GM18526 (cell line): ENCODE measurements around the gene TMEM141.

Source experiments
- POLR2A ChIP-seq: IDR thresholded peaks from 3 replicates; pipeline ENCODE4 v1.6.1; 2011; ENCODE audit not compliant: insufficient read length; ENCODE audit errors: extremely low read depth

TMEM141 gene

DNA sequence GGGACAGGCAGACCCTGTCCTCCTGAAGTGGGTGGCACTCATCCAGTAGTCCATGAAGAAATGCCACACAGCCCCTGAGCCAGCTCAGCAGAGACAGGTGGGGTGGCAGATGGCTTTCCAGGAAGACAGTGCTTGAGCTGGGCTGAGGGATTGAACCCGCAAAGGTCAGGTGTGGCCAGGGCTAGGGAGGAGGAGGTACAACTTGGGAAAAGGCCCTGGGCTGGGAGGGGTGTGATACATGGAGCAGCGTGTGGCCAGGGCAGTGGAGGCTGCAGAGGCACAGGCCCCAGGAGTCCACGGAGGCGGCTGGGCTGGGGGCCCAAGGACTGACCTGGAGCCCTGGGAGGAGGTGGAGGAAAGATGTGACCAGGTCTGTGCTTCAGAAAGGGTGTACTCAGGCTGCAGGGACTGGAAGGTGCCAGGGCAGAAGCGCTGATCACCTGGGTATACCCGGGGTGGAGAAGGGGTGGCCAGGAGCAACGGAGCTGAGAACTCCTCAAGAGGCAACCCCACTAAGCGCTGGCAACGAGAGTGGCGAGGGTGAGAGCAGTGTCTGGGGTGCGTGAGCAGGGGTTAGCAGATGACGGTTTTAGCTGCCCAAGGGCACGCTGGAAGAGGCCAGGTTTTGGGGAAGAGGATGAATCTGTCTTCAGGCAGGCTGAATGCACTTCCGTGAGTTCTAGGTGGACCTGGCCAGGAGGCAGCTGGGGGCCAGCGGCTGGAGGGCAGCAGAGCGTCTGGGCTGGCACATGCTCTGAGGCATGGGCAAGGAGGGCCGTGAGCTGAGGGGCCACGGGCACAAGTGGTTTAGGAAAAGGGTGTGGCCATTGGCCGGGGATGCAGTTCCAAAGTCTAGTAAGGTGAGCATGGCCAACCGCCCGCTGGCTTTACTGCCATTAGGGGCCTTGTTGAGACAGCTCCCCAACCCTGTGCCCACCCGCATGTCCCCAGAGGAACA lies 12.7 kb downstream of the TMEM141 start:
- no peak for TF ChIP-seq POLR2A

DNA sequence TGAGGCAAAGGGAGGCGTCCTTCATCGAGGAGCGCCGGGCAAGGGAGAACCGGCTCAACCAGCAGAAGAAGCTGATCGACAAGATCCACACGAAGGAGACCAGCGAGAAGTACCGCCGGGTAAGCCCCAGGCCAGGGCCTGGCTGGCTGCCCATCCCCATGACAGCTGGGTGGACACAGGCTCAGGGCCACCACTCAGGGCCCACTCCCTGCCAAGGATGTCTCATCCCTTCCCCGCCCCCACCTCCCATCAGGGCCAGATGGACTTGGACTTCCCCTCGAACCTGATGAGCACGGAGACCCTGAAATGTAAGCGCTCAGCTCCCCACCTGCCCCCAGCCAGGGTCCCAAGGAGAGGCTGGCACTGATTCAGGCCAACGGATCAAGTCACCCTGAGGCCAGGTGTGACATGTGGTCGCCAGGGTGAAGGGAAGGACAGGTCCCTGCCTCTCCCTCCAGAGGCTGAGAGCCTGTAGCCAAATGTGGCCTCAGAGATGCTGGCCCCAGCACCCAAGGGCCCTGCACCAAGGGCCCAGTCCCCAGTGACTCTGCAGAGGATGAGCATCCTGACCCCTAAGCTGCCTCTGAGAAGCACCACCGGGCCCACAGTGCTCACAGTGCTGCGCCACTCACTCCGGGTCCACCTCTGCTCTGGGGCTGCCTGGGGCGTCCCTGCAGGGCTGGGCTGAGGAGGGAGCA lies 13.5 kb downstream of the TMEM141 start:
- no peak for TF ChIP-seq POLR2A

DNA sequence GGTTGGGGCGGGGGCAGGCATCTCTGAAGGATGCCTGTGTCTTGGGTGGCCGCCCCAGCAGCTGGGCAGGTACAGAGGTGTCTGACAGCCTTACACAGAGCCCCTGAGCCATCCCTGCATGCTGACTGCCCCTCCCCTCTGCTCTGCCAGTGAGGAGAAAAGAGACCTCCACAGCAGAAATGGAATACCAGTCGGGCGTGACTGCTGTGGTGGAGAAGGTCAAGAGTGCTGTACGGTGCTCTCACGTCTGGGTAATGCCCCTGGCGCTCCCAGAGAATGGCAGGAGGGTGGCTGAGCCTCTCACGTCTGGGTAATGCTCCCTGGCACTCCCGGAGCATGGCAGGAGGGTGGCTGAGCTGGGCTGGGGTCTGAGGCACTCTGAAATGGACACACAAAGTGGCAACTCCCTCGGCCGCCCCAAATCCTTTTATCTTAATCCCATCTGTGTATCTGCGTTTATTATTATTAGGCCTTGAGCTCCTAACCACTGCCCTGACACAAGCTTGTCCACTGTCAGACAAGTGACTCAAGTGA lies 14.1 kb downstream of the TMEM141 start:
- TF ChIP-seq POLR2A: no peak

DNA sequence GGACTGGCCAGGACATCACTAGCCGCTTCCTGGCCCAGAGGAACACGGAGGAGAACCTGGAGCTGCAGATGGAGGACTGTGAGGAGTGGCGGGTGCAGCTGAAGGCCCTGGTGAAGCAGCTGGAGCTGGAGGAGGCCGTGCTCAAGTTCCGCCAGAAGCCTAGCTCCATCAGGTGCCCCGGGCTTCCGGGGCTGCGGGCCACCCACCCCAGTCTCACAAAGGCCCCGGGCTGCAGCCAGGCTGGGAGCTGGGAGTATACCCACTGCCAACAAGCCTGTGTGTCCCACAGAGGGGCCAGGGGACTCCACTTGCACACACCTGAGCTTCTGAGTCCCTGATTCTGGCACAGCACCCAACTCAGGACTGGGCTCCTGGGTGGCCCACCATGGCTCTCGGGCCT lies 14.9 kb downstream of the TMEM141 start:
- no peak for TF ChIP-seq POLR2A

DNA sequence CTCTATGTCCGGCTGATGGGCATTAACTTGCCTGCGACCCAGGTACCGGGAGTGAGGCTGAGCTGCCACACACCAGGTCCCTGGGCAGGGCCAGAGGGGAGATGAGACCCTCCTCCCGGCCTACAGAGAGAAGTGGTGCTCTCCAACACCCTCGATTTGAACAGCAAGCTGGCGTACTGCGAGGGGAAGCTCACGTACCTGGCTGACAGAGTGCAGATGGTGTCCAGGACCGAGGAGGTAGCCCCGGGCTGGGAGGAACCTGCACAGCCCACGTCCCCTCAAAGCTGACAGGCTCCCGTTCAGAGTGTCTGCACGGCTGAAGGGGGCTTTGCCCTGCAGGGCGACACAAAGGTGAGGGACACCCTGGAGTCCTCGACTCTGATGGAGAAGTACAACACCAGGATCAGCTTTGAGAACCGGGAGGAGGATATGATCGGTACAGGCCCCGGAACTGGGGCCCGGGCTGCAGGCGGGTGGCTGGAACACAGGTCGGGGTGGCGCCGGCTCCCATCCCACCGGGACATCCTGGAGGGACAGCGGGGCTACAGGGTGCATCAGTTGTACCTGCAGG lies 15.6 kb downstream of the TMEM141 start:
- no peak for TF ChIP-seq POLR2A

DNA sequence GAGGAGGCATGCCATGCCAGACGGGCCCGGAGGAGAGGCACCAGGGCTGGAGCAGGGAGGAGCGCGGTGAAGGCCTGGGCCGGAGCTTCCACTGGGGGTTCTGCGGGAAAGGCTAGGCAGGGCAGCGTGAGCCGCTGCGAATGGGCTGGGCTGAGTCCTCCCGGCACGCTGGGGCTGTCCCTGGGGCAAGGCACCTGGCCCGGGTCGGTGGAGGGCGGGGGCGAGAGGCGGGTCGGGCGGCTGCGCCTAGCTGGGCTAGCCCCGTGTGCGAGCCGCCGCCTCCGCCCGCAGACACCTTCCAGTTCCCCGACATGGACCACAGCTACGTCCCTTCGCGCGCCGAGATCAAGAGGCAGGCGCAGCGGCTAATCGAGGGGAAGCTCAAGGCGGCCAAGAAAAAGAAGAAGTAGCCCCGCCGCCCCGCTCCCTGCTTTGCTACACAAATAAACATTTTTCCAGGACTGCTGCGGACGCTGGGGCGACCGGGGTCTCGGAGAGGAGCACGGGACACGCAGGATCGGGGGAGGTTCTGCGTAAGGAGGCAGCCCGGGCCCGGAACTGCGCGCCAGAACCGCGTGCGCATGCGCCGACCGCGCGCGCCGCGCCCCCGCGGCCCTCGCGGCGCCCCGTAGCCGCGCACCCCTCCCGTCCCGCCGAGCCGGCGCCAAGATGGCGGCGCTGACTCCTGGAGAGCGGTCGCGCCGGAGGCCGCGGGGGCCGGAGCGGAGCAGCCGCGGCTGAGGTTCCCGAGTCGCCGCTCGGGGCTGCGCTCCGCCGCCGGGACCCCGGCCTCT lies 16.3 kb downstream of the TMEM141 start, which contains the start of gene RABL6:
RABL6 (plus strand) TSS at position 668 of the 794 bp plus-strand sequence. CDS start 249 bp downstream, outside the sequence.
- TF ChIP-seq POLR2A: peak; percentile 89

DNA sequence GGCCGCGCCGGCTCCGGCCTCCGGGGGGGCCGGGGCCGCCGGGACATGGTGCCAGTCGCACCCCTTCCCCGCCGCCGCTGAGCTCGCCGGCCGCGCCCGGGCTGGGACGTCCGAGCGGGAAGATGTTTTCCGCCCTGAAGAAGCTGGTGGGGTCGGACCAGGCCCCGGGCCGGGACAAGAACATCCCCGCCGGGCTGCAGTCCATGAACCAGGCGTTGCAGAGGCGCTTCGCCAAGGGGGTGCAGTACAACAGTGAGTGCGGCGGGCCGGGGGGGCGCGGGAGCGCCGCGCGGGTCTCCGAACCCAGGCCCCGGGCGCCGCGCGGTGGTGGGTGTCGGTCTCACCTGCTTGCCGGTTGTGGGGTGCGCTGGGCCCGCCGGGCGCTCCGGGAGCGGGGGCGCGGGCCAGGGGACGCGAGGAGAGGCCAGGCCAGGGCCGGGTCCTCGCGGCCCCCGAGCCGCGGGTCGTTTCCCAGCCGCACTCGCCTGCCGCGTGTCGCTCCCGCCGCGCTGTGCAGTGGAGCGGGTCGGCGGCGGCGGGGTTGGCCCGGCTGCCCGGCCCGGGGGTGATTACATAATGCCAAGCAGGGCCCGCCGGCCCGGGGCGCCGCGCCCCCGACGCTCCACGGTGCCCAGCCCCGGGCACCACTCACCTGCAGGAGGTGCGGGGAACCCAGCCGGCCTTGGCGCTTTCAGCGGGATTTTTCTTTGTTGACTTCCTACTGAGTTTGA lies 17.1 kb downstream of the TMEM141 start:
- TF ChIP-seq POLR2A: no peak

DNA sequence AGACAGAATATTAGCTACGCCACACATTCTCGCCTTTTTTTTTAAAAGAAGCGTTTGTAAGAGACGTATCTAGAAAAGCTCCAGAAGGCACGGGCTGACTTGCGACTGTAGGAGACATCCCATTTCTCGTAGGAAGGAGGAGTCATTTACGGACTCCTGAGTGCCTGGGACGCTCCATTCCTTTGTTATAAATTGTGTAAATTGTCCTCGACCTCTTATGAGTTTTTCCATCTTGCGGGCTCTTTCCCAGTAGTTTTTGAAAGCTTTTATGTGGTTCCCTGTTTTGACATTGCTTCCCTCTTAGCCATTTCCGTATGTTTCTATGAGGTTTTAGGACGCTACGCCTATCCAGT lies 17.6 kb downstream of the TMEM141 start:
- TF ChIP-seq POLR2A: no peak

DNA sequence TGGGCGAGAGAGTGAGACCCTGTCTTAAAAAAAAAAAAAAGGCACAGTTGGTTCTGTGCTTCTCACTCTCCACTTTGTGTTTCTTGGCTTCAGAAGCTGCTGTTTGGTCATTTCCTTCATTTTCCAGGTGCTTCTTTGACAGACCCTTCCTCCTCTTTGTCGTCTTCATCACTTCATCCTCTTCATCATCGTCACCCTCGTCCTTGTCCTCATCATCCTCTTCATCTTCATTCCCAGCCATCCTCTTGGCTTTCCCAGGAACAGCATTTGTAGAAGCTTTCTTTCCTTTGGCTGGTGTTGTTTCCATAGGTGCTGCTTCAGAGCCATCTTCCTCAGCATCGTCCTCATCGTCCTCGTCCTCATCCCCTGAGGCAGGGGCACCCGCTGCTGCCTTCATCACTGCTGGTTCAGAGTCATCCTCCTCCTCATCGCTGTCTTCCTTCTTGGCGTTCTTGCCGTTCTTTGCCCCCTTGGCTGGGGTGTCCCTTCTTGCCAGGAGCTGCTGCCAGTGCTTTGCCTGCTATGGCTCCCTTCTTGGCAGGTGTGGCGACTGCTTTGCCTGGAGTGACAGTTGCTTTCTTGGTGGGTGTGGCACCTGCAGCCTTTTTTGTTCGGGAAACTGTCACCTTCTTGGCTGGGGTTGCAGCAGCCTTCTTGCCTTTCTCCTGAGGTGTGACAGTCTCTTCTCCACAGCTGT lies 23.7 kb downstream of the TMEM141 start:
- no peak for TF ChIP-seq POLR2A

DNA sequence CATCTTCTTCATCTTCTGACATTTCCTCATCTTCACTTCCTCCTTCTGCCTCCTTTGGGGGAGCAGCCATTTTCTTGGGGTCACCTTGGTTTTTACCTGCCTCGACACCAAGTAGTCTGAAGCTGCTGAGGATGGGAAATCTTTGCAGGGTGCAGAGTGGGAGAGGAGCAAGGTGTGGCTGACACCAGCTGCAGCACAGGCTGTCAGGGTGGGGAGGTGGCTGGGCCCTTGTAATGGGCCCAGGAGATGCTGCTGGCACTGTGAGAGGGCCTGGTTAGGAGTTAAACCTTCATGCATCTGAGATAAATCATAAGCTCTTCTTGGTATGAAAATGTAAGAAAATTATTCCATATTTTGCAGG lies 24.3 kb downstream of the TMEM141 start:
- no peak for TF ChIP-seq POLR2A

DNA sequence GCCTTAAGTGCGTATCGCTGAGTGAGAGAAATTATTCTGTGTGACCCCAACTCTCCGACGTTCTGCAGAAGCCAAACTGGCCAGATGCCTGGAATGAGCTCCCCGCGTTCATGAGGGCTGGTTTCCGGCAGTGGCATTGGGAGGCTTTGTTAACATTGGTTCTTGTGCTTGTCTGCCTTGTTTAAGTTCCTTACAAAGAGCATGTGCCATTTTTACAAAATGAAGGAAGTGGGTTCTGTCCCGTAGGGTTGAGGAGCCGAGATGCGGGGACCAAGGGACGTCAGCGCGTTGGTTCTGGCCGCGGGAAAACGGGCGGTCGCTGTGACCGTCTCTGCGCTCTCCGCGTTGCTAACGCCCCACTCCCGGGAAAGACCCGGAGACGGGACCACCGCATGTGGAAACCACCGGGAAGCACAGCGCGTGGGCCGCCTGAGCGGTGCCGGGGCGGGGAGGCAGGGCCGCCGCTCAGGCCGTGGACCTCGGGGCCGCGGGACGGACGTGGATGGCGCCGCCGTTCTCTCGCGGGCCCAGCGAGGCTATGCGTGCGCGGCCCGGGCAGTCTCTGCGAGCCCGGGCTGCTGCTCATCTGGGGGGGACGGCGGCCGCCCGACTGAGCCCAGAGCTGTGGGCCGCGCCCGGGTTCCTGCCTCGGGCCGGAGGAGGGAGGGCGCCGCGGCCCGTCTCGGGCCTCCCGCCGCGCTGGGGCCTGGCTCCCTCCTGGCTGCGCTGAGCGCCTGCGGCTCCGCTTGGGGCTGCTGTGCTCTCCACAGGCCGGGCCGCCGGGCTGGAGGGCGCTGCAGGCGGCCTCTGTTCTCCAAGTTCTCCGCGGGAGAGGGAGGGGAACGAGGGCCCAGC lies 30.1 kb downstream of the TMEM141 start:
- no peak for TF ChIP-seq POLR2A

DNA sequence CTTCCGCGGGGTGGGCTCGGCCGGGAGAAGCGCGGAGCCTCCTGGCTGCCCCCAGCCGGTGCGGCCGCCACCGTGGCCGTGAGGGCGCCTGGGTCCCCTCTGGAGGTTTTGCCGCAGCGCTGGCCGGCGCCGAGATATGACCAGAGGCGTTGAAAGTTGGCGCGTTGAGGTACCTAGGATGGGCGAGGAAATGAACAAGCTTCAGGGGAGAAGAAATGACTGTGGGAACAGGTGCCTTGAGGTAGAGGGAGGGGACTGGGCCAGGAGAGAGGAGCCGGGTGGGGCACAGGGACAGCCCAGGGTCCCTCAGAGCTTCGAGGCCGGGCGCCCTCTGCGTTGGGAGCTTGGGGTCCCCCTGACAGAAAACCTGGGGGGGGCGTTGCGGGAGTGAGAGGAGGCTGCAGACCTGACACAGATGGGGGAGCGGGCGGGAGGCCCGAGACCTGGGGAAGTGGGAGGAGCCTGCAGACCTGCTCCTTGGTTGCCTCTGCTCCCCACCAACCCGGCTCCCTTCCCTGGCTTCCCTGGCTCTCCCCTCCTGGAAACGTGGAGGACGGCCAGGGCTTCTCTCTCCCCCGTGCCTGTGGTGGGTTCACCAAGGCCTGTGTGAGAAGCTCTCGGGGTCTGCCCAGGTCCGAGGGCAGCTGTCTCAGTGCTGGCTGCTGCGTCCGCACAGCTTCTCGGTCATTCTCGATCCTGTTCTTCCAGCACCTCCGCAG lies 30.8 kb downstream of the TMEM141 start:
- no peak for TF ChIP-seq POLR2A
